Epithelial cell of prostate (primary cell): ENCODE results near the gene ORC2.
A peak's percentile ranks its signal among the peaks of the same experiment; 100 is the strongest.
"Not testable (repeated sequence)": the region's sequence is repeated elsewhere in the genome, so short reads cannot be mapped to it uniquely, and the experiment has no call there.

Source experiments
- DNase-seq: peaks from one replicate; pipeline ENCODE4 v3.0.0-alpha.2; 2011; ENCODE audit warnings: low read depth, low spot score
- H3K27ac ChIP-seq: fragments of 450-650 bp; 2 replicates; pipeline ENCODE4 v1.5.1; 2017; ENCODE audit warnings: mild to moderate bottlenecking

ORC2 gene

GRCh38 chr2:200943527-200944105 lies 19.8 kb downstream of the ORC2 start:
- no peak for DNase-seq
- H3K27ac ChIP-seq = no peak overlapping the region

GRCh38 chr2:200939832-200940231 lies 23.6 kb downstream of the ORC2 start:
- no peak overlapping the region for H3K27ac ChIP-seq
- DNase-seq = no peak

GRCh38 chr2:200930947-200931626 lies 32.4 kb downstream of the ORC2 start:
- DNase-seq = no peak
- no peak overlapping the region for H3K27ac ChIP-seq

- DNase-seq = no peak
- H3K27ac ChIP-seq = peak overlapping the region; percentile 5
Measured at GRCh38 chr2:200929334-200930249, 33.9 kb downstream of the ORC2 start.

GRCh38 chr2:200922439-200922838 lies 41.0 kb downstream of the ORC2 start:
- DNase-seq = no peak
- H3K27ac ChIP-seq = no peak overlapping the region

GRCh38 chr2:200913654-200914053 lies 49.8 kb downstream of the ORC2 start:
- DNase-seq = no peak
- H3K27ac ChIP-seq = no peak overlapping the region

- H3K27ac ChIP-seq = no peak overlapping the region
- no peak for DNase-seq
Measured at GRCh38 chr2:200909958-200910357, 53.5 kb downstream of the ORC2 start.

GRCh38 chr2:200905618-200906296 lies 57.7 kb downstream of the ORC2 start:
- no peak for DNase-seq
- H3K27ac ChIP-seq = no peak overlapping the region

- peak; percentile 54 for DNase-seq
- H3K27ac ChIP-seq = no peak overlapping the region
Measured at GRCh38 chr2:200901459-200902072, 61.9 kb downstream of the ORC2 start.

- no peak overlapping the region for H3K27ac ChIP-seq
Measured at GRCh38 chr2:200899482-200899881, 64.0 kb downstream of the ORC2 start.

GRCh38 chr2:200888704-200889625 lies 74.5 kb downstream of the ORC2 start, which contains the start of the genes NIF3L1 and PPIL3:
Gene NIF3L1 (plus strand): TSS chr2:200889371. CDS start chr2:200891944, 2,573 bp downstream.
Gene PPIL3 (minus strand): TSS chr2:200889077. CDS start chr2:200887615, 1,462 bp downstream.
- DNase-seq = peak; percentile 90
- peak within 1 kb of the TSS; percentile 95 for H3K27ac ChIP-seq

More at GRCh38 chr2:200899482-200899881, 64.0 kb downstream of the ORC2 start:
- no peak for DNase-seq

- H3K27ac ChIP-seq, DNase-seq: not testable (repeated sequence)
Measured at GRCh38 chr2:200881715-200882249, 81.7 kb downstream of the ORC2 start.

GRCh38 chr2:200878289-200878880 lies 85.1 kb downstream of the ORC2 start:
- H3K27ac ChIP-seq = no peak overlapping the region
- no peak for DNase-seq

- no peak for DNase-seq
- H3K27ac ChIP-seq = no peak overlapping the region
Measured at GRCh38 chr2:200877443-200877842, 86.0 kb downstream of the ORC2 start.

- H3K27ac ChIP-seq = no peak overlapping the region
- no peak for DNase-seq
Measured at GRCh38 chr2:200873560-200873959, 89.9 kb downstream of the ORC2 start.

- no peak overlapping the region for H3K27ac ChIP-seq
- DNase-seq = no peak
Measured at GRCh38 chr2:200871151-200871550, 92.3 kb downstream of the ORC2 start.

- DNase-seq = no peak
- H3K27ac ChIP-seq = no peak overlapping the region
Measured at GRCh38 chr2:200869014-200869413, 94.4 kb downstream of the ORC2 start.
